Hepatocyte (in vitro differentiated cells): ENCODE measurements around the gene ADORA3.

Experiments used
- CTCF ChIP-seq: fragments of 200-600 bp; sonication (generic); IDR thresholded peaks from 2 replicates; pipeline ENCODE4 v1.5.1; 2016; ENCODE audit warnings: antibody characterized with exemption, mild to moderate bottlenecking; ENCODE audit not compliant: poor library complexity
- EZH2 ChIP-seq: fragments of 200-600 bp; sonication (generic); IDR thresholded peaks from 2 replicates; pipeline ENCODE4 v1.6.1; 2016; ENCODE audit warnings: antibody characterized with exemption, mild to moderate bottlenecking, borderline replicate concordance

- TF ChIP-seq CTCF, result no peak
- TF ChIP-seq EZH2, result no peak
Observed at GRCh38 chr1:111512931-111513330, 9.5 kb upstream of the ADORA3 start.
